ENCODE measurements around the gene UBQLNL.

The UBQLNL gene, protein sequence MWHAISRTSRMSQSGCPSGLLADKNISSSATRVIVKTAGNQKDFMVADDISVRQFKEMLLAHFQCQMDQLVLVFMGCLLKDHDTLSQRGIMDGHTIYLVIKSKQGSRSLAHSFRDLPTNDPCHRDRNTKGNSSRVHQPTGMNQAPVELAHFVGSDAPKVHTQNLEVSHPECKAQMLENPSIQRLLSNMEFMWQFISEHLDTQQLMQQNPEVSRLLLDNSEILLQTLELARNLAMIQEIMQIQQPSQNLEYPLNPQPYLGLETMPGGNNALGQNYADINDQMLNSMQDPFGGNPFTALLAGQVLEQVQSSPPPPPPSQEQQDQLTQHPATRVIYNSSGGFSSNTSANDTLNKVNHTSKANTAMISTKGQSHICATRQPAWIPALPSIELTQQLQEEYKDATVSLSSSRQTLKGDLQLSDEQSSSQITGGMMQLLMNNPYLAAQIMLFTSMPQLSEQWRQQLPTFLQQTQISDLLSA

DNA sequence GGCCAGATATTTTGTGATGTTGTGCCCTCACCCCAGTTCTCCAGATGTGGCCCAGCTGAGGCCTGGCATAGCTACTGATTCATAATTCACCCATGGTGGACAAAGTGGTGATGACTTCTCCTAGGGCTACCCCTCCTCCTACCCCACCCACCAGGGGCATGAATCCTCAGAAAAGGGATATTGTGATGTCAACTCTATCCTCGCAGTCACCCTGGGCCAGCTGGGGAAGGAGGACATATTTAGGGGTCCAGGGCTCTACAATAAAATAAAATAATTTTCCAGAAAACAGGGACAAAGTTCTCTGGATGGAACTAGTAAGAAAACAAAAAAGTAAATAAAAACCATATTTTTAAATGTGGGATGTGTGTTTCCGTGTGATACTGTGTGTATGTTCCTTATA lies at the start of gene UBQLNL:
TSS of gene UBQLNL (minus strand) at position 101 of the 400 bp plus-strand sequence. CDS start 258 bp downstream, outside the sequence.
- DNase-seq = no peak

DNA sequence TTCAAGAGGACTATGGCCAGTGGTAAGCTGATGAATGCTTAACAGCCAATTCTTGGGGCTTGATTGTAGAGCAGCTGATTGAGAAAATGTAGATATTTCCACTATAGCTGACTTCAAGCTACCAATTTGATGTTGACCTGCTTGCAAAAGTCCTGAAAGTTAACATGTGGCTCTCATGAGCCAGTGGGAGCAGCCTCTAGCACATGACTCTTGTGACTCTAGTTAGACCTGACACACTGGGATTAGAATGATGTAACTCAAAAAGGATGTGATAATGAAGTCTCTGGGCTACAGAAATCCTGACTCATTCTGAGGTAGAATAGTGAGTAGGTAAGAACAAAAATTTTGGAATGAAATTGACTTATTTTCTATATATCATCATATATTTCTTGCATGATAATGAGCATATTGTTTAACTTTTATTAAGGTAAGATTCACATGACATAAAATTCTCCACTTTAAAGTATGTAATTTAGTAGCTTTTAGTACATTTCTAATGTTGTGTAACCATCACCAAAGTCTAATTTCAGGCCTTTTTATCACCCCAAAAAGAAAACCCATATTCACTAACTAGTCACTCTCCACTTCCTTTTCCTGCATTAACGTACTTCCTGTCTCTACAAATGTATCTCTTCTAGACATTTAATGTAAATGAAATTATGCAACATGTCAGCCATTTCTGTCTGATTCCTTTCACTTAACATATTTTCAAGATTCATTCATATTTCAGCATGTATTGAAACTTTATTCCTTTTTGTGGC lies 47.9 kb upstream of the UBQLNL start:
- DNase-seq = no peak

DNA sequence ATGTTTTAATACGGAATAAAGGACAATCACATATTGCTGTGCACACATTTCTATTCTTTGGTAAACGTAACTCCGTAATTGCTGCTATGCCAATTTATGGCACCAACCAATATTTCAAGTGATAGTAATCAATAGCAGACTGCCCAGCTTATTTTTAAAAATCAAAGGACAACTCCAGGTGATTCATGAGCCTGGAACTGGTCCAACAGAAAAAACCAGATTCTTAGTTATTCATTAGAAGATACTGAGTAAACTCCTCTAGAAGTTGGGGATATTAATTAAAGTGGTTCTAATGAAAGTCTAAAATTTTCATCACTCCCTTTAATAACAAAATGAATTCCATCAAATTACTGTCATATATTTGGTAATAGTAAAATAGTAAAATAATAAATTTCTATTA lies 41.3 kb upstream of the UBQLNL start:
- DNase-seq = no peak

DNA sequence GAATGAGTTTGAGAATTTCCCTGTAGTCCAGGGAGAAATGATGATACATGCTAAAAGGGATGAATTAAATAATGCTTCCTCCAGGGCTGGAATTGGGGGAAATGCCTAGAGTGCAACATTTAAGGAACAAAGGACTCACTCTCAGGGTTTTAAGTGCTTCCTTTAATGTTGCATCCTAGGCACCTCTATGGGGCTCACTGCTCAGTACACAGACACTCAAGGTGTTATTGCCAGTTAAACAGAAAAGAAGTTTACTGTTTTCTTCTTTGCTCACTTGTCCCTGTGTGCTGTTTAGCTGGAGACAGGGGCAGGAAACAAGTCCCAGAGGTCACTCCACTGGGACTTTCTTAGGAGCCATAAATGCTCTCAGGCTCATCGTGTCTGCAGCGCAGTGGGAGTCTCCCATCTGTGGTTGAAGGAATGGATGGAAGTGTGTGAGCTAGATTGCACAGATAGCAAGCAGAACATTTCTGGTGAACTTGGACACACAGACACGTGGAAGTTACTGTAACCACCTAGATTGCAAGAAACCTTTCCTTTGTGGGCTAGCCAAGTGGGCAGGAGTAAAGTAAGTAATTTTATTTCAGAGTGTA lies 40.2 kb upstream of the UBQLNL start:
- no peak for DNase-seq

DNA sequence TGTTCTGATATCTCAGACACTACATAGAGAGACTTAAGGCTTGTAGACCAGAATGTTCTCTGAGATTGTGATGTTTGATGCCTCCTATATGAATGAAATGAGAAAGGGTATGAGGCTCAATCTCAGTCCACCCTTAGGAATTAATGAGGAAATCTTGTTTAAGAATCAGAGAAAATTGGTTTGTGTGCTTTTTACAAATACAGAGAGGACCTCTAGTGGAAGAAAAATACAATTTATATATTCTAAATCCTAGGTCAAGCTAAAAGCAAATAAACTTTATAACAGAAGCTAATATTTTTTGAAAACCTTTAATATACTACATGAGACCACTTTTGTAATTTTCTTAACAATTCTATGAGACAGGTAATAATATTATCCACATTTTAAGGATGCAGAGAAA lies 36.8 kb upstream of the UBQLNL start:
- no peak for DNase-seq

DNA sequence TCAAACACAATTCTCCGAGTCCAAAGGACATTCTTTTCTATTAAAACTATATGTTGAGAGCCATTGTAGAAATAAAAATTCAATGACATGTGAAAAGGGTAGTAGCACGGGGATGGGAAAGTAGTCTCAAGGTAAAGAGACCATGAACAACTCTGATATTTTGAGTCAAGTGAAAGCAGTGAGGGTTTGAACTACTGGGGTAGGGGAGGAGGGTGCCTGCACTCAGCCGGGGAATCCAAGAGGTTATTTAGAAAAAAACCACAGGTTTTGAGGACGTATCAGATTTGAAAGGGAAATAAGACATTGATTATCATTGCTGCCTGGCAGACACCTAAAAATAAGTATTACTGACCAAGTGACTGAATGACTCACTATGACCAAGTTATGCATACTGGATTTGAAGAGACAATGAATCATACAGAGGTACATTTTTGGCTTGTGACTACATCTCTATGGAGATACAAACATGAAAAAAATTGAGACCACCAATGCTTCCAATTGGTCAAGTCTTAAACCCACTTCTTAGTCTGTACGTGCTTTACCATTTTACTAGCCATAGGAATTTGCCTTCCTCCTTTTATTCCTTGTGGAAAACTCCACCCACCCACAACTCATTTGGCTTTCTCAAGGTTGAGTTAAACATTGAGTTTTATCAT lies 34.1 kb upstream of the UBQLNL start:
- no peak for DNase-seq

DNA sequence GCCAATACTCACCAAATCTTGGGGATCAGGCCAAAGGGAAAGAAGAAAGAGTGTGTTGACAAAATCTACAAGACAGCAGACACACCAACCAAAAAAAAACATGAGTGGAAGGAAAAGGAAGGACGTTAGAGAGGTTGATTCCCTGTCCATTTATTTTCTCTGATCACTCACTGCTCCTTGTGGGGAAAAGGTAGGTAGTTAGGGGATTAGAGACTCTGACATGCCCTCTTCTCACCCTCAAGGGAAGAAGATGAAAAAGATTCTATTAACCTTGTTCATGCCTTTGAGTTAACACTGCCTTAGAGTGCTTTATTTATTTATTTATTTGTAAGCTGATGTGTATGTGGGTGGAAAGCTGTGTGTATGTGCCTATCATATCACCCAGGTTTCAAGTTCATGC lies 31.9 kb upstream of the UBQLNL start, which contains the start of gene OR52H1:
TSS of gene OR52H1 (minus strand) at position 101 of the 400 bp plus-strand sequence. CDS start 3,035 bp downstream, outside the sequence.
- no peak for DNase-seq

DNA sequence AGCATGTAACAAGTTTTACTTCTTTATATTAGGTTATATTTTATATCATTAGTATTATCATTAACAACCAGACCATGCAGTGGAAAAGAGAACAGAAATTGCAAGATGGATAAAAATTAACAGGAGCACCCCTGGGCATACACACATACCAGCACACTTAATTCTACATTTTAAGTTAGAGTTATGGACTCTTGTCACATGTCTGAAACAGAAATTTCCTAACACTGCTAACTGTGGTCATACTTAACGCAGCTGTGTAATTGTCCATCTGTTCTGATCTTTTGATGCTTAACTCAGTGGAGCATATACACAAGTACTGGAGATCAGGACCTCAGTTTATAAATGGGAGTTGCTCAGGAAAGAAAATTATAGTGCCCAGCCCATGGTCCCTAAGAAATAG lies 31.5 kb upstream of the UBQLNL start:
- no peak for DNase-seq

DNA sequence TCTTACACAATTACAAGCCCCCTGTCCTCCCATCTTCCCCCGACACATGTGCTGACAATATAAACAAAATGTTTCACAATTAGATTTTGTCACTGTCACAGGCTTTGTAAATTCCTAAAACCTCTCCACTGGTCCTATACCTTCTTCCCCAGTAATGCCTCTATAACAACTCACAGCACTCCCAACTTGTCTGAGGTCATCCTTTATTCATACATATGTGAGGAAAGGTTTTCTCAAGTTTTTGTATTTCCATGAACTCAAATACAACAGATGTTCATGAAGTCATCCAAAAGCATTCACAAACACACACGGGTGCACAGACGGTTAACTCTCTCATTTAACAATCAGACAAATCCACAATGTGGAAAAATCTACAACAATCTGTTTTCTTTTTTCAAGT lies 30.0 kb upstream of the UBQLNL start:
- DNase-seq = no peak

DNA sequence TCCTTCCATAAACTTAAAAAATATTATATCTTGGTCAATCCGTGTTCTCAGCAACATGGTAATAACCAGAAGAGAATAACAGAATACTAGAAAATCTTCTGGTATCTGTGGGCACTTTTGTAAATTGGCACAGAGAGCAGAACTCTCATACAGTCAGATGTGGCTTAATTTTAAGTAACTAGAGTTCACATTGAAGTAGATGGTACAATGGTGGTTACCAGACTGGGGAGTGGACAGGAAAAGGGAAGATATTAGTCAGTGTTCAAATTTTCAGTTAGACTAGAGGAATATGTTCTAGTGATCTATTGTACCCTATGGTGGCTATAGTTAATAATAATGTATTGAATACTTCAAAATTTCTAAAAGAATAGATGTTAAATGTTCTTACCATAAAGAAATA lies 24.9 kb upstream of the UBQLNL start:
- no peak for DNase-seq

DNA sequence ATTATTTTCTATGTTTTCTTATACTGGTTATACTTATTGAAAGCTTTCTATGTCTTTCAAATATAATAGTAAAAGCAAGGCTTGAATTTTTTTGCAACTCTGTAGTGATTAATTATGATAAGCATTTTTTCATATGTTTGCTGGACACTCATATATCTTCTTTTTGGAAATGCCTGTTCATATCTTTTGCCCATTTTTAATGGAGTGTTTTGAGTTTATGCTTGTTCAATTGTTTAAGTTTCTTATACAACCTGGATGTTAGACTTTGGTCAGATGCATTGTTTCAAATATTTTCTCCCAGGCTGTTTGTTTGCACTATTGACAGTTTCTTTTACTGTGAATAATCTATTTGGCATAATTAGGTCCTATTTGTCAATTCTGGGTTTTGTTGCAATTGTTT lies 20.0 kb upstream of the UBQLNL start:
- DNase-seq = no peak

DNA sequence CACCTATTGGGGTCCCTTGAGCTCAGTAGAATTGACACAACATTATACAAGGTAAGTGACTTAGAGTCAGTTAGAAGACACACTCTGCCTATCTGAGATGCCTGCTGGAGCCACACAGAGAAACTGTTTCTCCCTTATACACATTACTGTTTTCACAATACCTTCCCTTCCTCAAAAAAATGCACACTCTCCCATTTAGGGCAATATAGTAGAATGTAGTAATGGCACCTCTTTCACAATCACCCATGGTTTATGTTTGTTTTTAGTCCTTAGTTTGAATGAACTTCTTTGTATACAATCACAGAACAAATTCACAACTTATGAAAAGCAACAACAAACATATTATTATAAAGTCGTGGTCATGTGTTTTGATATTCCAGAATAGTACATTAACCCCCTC lies 17.5 kb upstream of the UBQLNL start:
- no peak for DNase-seq

DNA sequence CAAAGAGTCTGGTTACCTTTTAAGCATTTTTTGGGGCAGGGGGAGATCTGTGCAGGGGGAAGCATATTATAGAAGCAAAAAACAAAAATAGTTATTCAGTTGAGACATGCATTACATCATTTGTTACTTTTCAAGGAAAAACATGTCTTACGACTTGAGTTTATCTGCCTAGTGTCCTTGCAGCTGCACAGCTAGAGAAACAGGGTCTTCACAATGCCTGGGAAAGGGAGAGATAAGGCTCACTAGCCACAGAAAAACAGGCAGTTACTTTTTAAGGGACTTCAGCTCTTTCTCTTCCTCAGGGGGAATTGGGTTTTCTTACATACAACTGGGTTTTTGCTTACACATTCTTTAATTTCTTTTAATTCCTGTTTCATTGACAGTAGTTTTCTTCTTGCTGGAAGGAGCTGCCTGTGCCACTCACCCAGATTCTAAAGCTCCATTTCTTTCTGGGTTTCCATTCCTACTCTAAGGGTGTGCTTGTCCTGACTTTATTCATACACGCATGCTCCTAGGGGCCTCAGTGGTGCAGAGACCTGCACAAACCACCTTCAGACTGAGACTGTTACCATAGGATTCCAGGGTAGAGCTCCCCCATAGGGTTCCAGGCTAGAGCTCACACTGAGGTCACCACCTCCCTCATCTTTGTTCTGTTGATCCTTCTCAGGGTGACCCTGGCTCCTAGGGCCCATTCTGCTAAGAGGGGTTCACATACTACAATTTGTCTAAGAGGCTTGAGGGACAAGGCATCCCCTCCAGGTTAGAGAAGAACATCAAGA lies 14.7 kb upstream of the UBQLNL start:
- DNase-seq = no peak

DNA sequence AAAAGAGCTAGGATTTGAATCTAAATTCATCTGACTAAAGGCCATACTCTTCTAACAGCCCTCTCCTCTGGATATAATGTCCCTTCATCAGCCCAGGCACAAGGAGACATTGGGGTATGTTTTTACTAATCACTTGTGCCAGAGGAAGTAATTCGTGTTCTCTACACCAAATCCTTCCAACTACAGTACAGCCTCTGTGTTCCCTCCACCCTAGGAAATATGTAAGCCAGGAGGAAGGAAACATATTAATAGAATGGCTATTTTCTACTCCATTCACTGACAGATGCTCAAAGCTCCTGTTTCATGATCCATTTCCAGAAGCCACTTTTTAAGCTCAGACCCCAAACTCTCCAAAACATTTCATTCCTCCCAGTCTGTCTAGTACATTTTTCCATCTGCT lies 12.0 kb upstream of the UBQLNL start:
- DNase-seq = no peak

DNA sequence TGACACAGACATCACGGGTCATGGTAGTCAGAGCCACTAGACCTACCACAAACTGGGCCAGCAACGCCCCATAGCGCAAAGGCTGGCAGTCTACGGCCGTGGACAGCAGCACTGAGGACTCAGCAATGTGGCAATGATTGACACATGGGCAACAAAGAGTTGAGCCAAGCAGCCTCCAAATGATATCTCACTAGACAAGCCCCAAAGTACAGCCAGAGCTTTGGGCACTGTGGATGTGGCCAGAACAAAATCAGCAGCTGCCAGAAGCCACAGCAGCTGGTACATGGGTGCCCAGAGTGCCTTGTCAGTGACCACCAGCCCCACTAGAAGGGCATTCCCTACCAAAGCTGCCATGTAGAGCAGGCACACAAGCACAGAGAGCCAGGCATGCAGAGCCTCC lies 11.2 kb upstream of the UBQLNL start:
- no peak for DNase-seq

DNA sequence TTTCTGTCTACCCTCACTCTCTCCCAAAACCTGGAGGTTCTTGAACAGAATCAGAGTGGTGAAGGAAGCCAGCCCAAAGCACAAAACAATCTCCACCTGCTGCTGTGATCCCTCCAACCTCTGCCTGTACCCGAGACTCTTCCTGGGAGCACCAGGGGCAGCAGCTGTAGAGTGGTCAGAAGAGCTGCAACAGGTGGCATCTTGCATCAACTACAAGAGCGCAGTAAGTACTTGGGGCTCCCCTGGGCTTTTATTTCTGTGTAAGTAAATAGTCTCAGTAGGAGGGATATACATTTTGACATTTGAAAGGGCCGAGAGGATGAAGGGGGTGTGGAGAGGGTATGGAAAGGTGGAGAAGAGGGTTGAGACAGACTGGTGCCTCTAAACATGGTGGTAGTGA lies 8.3 kb upstream of the UBQLNL start:
- no peak for DNase-seq

DNA sequence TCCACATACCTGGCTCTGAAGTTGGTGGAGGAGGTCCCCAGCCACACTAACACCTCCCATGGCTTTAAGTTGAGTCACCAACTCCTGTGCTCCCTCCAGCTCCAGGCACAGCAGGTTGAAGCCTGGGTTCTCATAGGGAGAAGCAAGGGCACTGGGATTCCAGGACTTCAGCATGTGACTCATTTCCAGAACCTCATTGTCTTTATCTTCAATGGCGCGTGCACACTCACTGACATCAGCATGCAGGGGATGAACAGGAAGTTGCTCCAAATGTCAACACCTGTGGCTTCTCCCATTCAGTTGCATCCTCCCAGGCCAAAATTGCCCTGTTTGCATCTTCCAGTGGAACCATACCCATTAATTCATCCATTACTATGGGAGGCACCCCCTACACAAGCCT lies 5.8 kb upstream of the UBQLNL start:
- DNase-seq = no peak

DNA sequence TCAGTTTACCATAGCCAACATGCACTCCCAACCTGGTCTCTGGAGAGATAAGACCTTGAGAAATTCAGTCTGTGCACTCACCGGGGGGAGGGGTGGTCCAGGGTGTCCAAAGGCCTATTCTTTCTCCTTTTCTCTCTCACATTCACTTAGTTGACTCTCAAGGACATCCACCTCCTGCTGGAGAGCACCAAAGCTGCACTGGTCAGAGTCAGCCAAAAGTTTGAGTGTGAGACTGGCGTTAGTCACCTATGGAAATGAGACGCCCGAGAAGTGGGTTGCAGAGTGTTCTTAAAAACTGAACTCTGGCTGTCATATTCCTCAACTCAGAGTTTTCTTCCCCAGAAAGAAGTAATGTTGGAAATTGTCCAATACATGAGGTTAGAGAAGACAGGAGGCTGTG lies 5.0 kb upstream of the UBQLNL start:
- DNase-seq = no peak

DNA sequence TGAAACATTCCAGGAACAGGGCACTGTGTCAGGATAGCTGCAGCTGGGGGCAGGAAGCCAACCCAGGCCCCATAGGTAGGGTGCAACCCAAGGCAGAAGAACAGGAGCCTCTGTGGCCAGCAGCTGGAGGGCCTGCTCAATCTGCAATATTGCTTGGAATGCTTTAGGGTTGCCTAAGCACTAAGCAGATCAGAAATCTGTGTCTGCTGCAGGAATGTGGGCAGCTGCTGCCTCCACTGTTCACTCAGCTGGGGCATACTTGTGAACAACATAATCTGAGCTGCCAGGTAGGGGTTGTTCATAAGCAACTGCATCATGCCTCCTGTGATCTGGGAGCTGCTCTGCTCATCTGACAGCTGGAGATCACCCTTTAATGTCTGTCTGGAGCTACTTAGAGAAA lies 1.7 kb downstream of the UBQLNL start:
- no peak for DNase-seq

DNA sequence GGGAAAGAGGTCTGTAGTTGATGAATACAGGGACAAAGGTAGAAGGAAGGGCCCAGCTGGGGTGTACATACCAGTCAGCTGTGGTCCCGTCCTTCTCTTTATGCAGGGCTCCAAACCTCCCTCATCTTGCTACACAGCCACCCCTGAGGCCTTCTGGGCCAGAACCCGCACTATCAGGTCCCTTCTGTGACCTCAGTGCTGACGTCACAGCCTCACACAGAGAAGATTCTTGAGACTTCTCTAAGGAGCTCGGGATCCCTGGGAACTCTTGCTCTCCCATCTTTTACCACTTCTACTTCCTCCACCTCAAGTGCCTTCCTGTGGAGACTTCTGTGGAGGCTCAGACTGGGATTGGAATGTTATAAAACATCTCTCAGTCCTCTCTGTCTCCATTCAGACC lies 6.7 kb downstream of the UBQLNL start, which contains the start of gene UBQLN3:
TSS of gene UBQLN3 (minus strand) at position 155 of the 400 bp plus-strand sequence. CDS start 399 bp downstream, outside the sequence.
- DNase-seq = no peak

DNA sequence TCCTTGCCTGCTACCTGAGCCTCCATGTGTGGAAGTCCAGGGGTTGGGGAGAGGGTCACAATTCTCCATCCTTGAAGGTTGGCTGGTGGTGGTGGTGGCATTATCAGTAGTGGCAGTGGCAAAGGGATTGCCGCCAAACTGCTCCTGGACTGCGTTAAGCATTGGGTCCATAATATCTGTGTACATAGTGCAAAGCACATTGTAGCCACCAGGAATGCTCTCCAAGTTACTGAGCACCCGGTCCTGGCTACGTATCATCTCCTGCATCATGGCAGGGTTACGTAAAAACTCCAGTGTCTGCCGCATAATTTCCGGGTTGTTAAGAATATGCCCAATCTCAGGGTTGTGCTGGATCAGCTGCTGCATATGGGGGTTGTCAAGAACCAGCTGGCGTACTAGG lies 7.9 kb downstream of the UBQLNL start:
- DNase-seq = no peak

DNA sequence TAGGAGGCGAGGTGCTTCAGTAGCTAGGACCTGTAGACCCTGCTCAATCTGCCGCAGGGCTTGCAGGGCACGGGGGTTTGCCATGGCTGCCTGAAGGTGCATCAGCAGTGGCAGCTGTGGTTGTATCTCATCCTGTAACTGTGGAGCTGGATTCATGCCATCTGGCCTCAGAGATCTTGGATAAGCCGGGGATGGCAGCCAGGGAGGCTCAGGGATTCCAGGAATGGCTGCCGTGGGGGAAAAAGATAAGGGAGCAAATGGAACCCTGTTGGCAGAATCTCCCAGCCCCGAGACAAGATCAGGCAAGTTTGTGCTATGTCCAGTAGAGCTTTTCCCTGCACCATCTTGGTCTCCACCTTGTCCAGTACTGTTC lies 8.6 kb downstream of the UBQLNL start:
- DNase-seq = no peak

Measured in cerebellar nuclear complex (tissue), 1 donor.